ENCODE measurements around the gene DAGLB.

Gene DAGLB

DNA sequence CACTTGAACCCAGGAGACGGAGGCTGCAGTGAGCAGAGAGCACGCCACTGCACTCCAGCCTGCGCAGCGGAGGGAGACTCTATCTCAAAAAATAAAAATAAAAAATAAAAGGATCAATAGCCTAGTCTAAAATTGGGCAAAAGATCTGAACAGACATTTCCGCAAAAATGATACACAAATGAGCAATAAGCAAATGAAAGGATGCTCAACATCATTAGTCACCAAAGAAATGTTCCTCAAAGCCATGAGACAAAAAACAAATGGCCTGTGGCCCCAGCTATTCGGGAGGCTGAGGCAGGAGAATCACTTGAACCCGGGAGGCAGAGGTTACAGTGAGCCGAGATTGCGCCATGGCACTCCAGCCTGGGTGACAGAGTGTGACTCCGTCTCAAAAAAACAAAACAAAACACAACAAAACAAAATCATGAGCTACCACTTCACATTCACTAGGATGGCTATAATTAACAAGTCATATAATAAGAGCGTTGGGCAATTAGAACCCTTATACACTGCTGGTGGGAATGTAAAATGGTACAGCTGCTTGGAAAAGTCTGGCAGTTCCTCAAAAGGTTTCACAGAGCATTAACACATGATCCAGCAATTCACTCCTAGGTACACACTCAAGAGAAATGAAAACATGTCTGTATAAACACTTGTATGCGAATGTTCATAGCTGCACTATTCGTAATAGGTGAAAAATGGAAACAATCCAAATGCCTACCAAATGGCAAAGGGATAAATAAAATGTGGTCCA lies 3.1 kb downstream of the DAGLB start:
- H3K4me2 ChIP-seq (ENCODE audit: low read length), result no peak overlapping the region
- no peaks in the 10 kb centered on the region for H4K20me1 ChIP-seq (ENCODE audit: insufficient read depth, low read length)
- no peak overlapping the region for H2AFZ ChIP-seq (ENCODE audit: low read length)
- no peaks in the 10 kb centered on the region; the same call in none of the 2 replicates for H3K79me2 ChIP-seq (ENCODE audit: insufficient read depth, low read length)
- no peaks in the 10 kb centered on the region for H3K9me3 ChIP-seq (ENCODE audit: low read length)
- H3K27ac ChIP-seq (ENCODE audit: low read depth, low read length, poor library complexity, severe bottlenecking), result no peak overlapping the region
- H3K9ac ChIP-seq (ENCODE audit: low read length), result no peak overlapping the region
- no peak overlapping the region for H3K4me3 ChIP-seq (ENCODE audit: low read depth, low read length, poor library complexity, severe bottlenecking)
- peaks cover 15% of the 10 kb centered on the region for H3K4me1 ChIP-seq (ENCODE audit: insufficient read depth, low read length, severe bottlenecking)
- TF ChIP-seq CTCF (IDR thresholded peaks at IDR 0.05; ENCODE audit: low read length) (no peak), EZH2 (IDR thresholded peaks at IDR 0.05; ENCODE audit: borderline replicate concordance, low read length) (no peak)
- no peaks in the 10 kb centered on the region for H3F3A ChIP-seq (ENCODE audit: insufficient read depth, low read length)
- no peaks in the 10 kb centered on the region for H3K27me3 ChIP-seq (ENCODE audit: insufficient read depth, low read length)
- peaks cover 46% of the 10 kb centered on the region for H3K36me3 ChIP-seq (ENCODE audit: insufficient read depth, low read length)
- no peaks in the 10 kb centered on the region for H3K9me2 ChIP-seq (ENCODE audit: low read depth, low read length)

DNA sequence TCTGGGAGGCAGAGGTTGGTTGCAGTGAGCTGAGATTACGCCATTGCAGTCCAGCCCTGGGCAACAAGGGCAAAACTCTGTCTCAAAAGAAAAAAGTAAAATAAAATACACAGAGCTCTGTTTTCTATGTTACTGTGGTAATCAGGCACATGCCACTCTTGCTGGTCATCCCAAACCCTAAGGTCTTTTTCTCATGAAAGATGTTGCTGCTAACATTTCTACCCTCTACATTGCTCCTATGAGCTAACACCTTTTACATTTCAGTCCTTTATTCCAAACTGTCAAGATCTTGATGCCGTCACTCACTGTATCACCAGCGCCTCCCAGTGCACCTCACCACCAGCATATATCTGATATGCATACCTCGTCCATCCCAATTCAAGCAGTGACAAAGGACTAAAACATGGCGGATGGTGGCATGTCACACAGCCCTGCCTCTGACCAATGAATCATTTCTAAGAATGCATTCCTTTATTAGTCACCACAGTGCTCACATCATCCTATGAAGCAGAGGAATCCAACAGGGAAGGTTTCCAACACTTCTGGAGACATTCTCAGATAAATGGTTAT lies 4.3 kb downstream of the DAGLB start:
- Histone ChIP-seq H3K9me2 (ENCODE audit: low read depth, low read length) (no peaks in the 10 kb centered on the region), H3K27me3 (ENCODE audit: insufficient read depth, low read length) (no peaks in the 10 kb centered on the region), H3K4me2 (ENCODE audit: low read length) (no peak overlapping the region), H3K27ac (ENCODE audit: low read depth, low read length, poor library complexity, severe bottlenecking) (no peak overlapping the region), H4K20me1 (ENCODE audit: insufficient read depth, low read length) (no peaks in the 10 kb centered on the region), H3K9me3 (ENCODE audit: low read length) (no peaks in the 10 kb centered on the region), H3F3A (ENCODE audit: insufficient read depth, low read length) (no peaks in the 10 kb centered on the region), H3K4me3 (ENCODE audit: low read depth, low read length, poor library complexity, severe bottlenecking) (no peak overlapping the region), H3K36me3 (ENCODE audit: insufficient read depth, low read length) (peaks cover 46% of the 10 kb centered on the region), H3K4me1 (ENCODE audit: insufficient read depth, low read length, severe bottlenecking) (peaks cover 12% of the 10 kb centered on the region), H3K79me2 (ENCODE audit: insufficient read depth, low read length) (no peaks in the 10 kb centered on the region; the same call in none of the 2 replicates), H2AFZ (ENCODE audit: low read length) (no peak overlapping the region), H3K9ac (ENCODE audit: low read length) (no peak overlapping the region)
- TF ChIP-seq EZH2 (IDR thresholded peaks at IDR 0.05; ENCODE audit: borderline replicate concordance, low read length), result no peak

DNA sequence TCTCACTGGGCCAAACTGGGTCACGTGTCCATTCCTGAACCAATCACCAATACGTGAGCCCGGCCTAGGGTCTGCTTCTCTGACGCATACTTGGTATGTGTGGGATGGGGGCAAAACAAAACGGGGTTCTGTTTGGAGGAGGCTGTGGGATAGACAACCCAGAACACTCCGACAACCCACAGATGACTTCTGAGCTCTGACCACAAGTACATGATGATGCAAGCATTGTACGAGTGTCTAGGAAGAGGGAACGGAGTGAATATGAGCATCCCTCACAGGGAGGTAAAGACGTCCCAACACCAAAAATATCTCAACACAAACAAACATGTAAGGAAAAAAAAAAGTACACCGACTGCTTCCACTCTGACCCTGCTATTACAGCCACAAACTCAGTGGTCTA lies 5.6 kb downstream of the DAGLB start:
- Histone ChIP-seq H3K9me2 (ENCODE audit: low read depth, low read length) (no peaks in the 10 kb centered on the region), H3K27ac (ENCODE audit: low read depth, low read length, poor library complexity, severe bottlenecking) (no peak overlapping the region), H2AFZ (ENCODE audit: low read length) (no peak overlapping the region), H3K36me3 (ENCODE audit: insufficient read depth, low read length) (peaks cover 46% of the 10 kb centered on the region), H3K27me3 (ENCODE audit: insufficient read depth, low read length) (no peaks in the 10 kb centered on the region), H3K79me2 (ENCODE audit: insufficient read depth, low read length) (no peaks in the 10 kb centered on the region; the same call in none of the 2 replicates), H3K4me2 (ENCODE audit: low read length) (no peak overlapping the region), H3K4me3 (ENCODE audit: low read depth, low read length, poor library complexity, severe bottlenecking) (no peak overlapping the region), H3K4me1 (ENCODE audit: insufficient read depth, low read length, severe bottlenecking) (peaks cover 13% of the 10 kb centered on the region), H3K9ac (ENCODE audit: low read length) (no peak overlapping the region), H3K9me3 (ENCODE audit: low read length) (no peaks in the 10 kb centered on the region), H4K20me1 (ENCODE audit: insufficient read depth, low read length) (no peaks in the 10 kb centered on the region), H3F3A (ENCODE audit: insufficient read depth, low read length) (no peaks in the 10 kb centered on the region)
- no peak for TF ChIP-seq EZH2 (IDR thresholded peaks at IDR 0.05; ENCODE audit: borderline replicate concordance, low read length)
- no peak for TF ChIP-seq CTCF (IDR thresholded peaks at IDR 0.05; ENCODE audit: low read length)

Measured in OCI-LY1 (cell line).